ENCODE measurements around the gene ECE1.
"Not testable (repeated sequence)": the region's sequence is repeated elsewhere in the genome, so short reads cannot be mapped to it uniquely, and the experiment has no call there.

The ECE1 gene

GRCh38 chr1:21283524-21283923 is 6.7 kb downstream of the ECE1 start:
- no peak for DNase-seq (ENCODE audit: extremely low read depth, low read depth)
- TF ChIP-seq, protein P1, sequence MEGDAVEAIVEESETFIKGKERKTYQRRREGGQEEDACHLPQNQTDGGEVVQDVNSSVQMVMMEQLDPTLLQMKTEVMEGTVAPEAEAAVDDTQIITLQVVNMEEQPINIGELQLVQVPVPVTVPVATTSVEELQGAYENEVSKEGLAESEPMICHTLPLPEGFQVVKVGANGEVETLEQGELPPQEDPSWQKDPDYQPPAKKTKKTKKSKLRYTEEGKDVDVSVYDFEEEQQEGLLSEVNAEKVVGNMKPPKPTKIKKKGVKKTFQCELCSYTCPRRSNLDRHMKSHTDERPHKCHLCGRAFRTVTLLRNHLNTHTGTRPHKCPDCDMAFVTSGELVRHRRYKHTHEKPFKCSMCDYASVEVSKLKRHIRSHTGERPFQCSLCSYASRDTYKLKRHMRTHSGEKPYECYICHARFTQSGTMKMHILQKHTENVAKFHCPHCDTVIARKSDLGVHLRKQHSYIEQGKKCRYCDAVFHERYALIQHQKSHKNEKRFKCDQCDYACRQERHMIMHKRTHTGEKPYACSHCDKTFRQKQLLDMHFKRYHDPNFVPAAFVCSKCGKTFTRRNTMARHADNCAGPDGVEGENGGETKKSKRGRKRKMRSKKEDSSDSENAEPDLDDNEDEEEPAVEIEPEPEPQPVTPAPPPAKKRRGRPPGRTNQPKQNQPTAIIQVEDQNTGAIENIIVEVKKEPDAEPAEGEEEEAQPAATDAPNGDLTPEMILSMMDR (IDR thresholded peaks at IDR 0.05; ENCODE audit: low read depth, low read length, missing control alignments) = no peak
- H3K4me3 ChIP-seq (replicated peaks; ENCODE audit: low read depth, low read length) = no peak overlapping the region

- DNase-seq (ENCODE audit: extremely low read depth, low read depth); H3K4me3 ChIP-seq (replicated peaks; ENCODE audit: low read depth, low read length): not testable (repeated sequence)
Observed at GRCh38 chr1:21282020-21282419, 8.2 kb downstream of the ECE1 start.

DNA sequence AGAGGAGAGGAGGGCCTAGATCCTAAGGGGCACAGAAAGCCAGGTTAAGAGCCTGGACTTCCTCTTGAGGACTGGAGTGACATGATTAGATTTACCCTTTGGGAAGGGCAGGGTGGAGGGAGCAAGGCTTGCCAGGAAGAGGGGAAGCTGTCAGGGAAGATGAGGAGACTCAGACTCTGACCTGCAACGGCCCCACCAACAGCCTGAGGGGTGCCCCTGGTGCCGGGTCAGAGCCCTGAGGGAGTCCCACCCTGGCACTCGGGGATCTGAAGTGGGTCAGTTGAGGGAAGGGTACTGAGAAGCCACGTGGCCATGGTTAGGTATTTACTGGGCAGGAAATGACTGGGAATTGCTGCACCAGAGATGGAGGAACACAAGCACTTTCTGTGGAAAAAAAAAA is 9.8 kb downstream of the ECE1 start:
- DNase-seq (ENCODE audit: extremely low read depth, low read depth) = no peak
- H3K4me3 ChIP-seq (replicated peaks; ENCODE audit: low read depth, low read length) = no peak overlapping the region
- TF ChIP-seq, protein P1 (IDR thresholded peaks at IDR 0.05; ENCODE audit: low read depth, low read length, missing control alignments) = no peak

DNA sequence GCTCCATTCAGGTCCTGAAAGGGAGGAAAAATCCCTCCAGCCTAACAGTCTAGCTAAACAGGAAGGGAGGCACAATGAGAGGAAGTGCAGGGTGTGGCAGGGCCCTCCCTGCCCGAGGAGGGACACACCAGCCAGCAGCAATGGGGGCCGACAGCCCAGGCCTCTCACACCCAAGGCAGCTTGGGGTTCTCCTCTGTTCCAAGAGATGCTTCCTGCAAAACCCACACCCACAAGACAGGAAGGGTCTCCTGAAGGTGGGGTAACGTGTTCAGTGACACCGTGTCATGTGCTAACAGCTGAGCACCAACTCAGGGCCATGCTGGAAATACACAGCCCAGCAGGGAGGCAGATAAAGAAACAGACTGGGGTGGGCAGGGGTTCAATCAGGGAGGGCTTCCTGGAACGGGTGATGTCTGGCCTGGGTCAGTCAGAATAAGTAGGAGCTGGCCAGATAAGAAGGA is 10.2 kb downstream of the ECE1 start:
- TF ChIP-seq, protein P1 (IDR thresholded peaks at IDR 0.05; ENCODE audit: low read depth, low read length, missing control alignments) = no peak
- DNase-seq (ENCODE audit: extremely low read depth, low read depth) = no peak
- no peak overlapping the region for H3K4me3 ChIP-seq (replicated peaks; ENCODE audit: low read depth, low read length)

GRCh38 chr1:21278860-21279845 is 11.1 kb downstream of the ECE1 start:
- no peak overlapping the region for H3K4me3 ChIP-seq (replicated peaks; ENCODE audit: low read depth, low read length)
- TF ChIP-seq, protein P1 (IDR thresholded peaks at IDR 0.05; ENCODE audit: low read depth, low read length, missing control alignments) = no peak
- DNase-seq (ENCODE audit: extremely low read depth, low read depth) = no peak

GRCh38 chr1:21278208-21278859 is 11.9 kb downstream of the ECE1 start:
- no peak overlapping the region for H3K4me3 ChIP-seq (replicated peaks; ENCODE audit: low read depth, low read length)
- DNase-seq (ENCODE audit: extremely low read depth, low read depth) = no peak

More at GRCh38 chr1:21278208-21278859, 11.9 kb downstream of the ECE1 start:
- TF ChIP-seq, protein P1 (IDR thresholded peaks at IDR 0.05; ENCODE audit: low read depth, low read length, missing control alignments) = no peak

All from HFF-Myc (cell line).